Thoracic aorta (tissue), 2 donors: ENCODE data around the gene TPO. TPM values are rescaled to one million over a fixed set of nuclear protein-coding genes. Genes with fewer than 3 reads are reported as not detected.

Source experiments
- ATAC-seq: fragments of 150-250 bp; one replicate; pipeline ENCODE4 v1.8.0; 2017; ENCODE audit warnings: low read depth; ENCODE audit not compliant: insufficient number of reproducible peaks, low FRiP score
- DNase-seq: peaks from one replicate; pipeline ENCODE4 v3.0.0-alpha.2; 2020; ENCODE audit warnings: low spot score
- H3K27ac ChIP-seq, 2 donors: fragments of 200-600 bp; sonication (generic); 1 replicate in 1 of 2; 2 replicates in 1 of 2; pipeline ENCODE4 v1.5.1; 2016; ENCODE audit warnings: mild to moderate bottlenecking in 2 of 2, moderate library complexity in 2 of 2
- H3K27me3 ChIP-seq: fragments of 200-600 bp; sonication (generic); replicated peaks from 2 replicates; pipeline ENCODE4 v1.6.0; 2016; ENCODE audit warnings: mild to moderate bottlenecking; ENCODE audit not compliant: insufficient read depth
- H3K36me3 ChIP-seq: fragments of 200-600 bp; sonication (generic); one replicate; pipeline ENCODE4 v1.5.1; 2016
- H3K4me1 ChIP-seq, 2 donors: fragments of 200-600 bp; sonication (generic); 1 replicate in 1 of 2; 2 replicates in 1 of 2; pipeline versions ENCODE4 v1.5.1 to v1.6.0; 2016; ENCODE audit warnings: low read depth in 2 of 2, mild to moderate bottlenecking in 1 of 2; ENCODE audit not compliant: control insufficient read depth in 1 of 2
- H3K4me3 ChIP-seq: fragments of 200-600 bp; sonication (generic); 2 replicates; pipeline ENCODE4 v1.5.1; 2016; ENCODE audit warnings: mild to moderate bottlenecking
- H3K9me3 ChIP-seq: fragments of 200-600 bp; sonication (generic); 2 replicates; pipeline ENCODE4 v1.5.1; 2016
- total RNA-seq, 2 donors: library from RNA; depleted of rRNA; stranded (reverse); fragments of >200 nt; gene quantifications; one replicate each; pipeline versions ENCODE4 v1.1.0 to v1.2.3, GENCODE V29; 2016
- TF ChIP-seq, protein P1 (sequence below): fragments of 200-600 bp; sonication (generic); IDR thresholded peaks from one replicate; pipeline ENCODE4 v1.5.1; 2019; ENCODE audit warnings: antibody characterized with exemption

TPO gene
- total RNA-seq, 2 donors from 2014 or later, result 8.1 to 24.1 TPM

DNA sequence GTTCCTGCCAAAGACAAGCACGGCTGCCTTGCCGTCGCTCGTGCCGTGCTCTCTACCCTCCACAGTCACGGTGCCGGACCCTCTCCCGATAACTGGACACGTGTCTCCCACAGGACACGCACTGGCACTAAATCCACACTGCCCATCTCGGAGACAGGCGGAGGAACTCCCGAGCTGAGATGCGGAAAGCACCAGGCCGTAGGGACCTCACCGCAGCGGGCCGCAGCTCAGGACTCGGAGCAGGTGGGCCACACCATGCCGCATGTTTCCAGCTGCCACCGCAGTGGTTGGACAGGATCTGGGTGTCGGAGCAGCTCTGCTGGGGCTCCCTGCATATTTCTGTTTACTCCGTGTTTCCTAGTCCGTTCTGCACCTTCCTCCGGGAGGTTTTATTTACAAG is 127.2 kb downstream of the TPO start:
- no peaks in the 10 kb centered on the region for H3K4me1 ChIP-seq
- TF ChIP-seq, protein P1, sequence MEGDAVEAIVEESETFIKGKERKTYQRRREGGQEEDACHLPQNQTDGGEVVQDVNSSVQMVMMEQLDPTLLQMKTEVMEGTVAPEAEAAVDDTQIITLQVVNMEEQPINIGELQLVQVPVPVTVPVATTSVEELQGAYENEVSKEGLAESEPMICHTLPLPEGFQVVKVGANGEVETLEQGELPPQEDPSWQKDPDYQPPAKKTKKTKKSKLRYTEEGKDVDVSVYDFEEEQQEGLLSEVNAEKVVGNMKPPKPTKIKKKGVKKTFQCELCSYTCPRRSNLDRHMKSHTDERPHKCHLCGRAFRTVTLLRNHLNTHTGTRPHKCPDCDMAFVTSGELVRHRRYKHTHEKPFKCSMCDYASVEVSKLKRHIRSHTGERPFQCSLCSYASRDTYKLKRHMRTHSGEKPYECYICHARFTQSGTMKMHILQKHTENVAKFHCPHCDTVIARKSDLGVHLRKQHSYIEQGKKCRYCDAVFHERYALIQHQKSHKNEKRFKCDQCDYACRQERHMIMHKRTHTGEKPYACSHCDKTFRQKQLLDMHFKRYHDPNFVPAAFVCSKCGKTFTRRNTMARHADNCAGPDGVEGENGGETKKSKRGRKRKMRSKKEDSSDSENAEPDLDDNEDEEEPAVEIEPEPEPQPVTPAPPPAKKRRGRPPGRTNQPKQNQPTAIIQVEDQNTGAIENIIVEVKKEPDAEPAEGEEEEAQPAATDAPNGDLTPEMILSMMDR, result no peak
- no peaks in the 10 kb centered on the region for H3K27me3 ChIP-seq
- no peak overlapping the region for H3K27ac ChIP-seq
- ATAC-seq (no peak), DNase-seq (no peak)
- H3K9me3 ChIP-seq, result no peaks in the 10 kb centered on the region
- H3K36me3 ChIP-seq, result no peaks in the 10 kb centered on the region
- no peak overlapping the region for H3K4me3 ChIP-seq

DNA sequence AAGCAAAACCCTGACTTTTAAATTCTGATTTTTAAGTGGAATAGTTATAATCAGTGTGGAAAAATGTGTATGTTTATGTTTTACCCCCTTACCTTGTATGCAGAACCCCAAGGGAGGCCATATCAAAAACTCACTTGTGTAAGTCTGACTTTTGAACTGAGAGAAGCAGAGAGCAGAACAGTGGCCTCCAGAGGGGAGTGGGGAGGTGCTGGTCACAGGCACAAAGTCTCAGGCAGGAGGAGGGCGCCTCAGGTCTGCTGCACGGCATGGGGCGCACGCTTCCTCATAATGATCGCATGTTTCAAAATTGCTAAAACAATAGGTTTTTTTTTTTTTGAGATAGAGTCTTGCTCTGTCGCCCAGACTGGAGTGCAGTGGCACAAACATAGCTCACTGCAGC is 127.8 kb downstream of the TPO start:
- DNase-seq (no peak), ATAC-seq (no peak)
- H3K27ac ChIP-seq, result no peak overlapping the region
- no peaks in the 10 kb centered on the region for H3K27me3 ChIP-seq
- no peaks in the 10 kb centered on the region for H3K4me1 ChIP-seq
- TF ChIP-seq, protein P1, result no peak
- H3K9me3 ChIP-seq, result no peaks in the 10 kb centered on the region
- H3K4me3 ChIP-seq, result no peak overlapping the region
- no peaks in the 10 kb centered on the region for H3K36me3 ChIP-seq

DNA sequence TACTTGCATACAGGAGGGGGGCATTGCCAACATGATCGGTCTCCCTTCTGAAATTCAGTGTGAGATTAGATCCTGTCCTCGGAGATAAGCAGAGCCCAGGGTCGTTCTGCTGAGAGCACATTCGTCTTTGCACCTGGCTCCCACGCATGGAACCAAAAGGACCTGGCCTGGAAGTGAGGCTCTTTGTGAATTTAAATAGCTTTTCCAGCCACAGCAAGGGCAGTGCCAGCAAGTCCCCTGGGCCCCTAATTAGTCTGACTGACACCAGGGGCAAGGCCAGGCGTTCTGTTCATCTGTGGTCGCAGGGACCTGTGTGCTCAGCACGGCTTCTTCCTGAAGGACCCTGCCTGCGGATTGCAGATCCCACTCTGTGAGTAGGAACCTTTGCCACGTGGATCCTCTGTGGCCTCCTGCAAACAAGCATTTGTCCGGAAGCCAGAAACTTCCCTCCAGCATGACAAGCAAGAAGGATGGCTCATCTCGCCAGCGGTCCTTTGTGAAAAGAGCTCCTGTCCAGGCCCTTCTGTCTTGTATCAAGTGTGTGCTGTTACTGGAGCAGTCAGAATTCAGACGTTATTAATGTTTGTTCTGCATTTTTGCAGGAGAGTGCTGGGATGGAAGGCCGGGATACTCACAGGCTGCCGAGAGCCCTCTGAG is 128.7 kb downstream of the TPO start:
- Histone ChIP-seq H3K4me1 (no peaks in the 10 kb centered on the region), H3K4me3 (no peak overlapping the region), H3K36me3 (no peaks in the 10 kb centered on the region), H3K27me3 (no peaks in the 10 kb centered on the region), H3K27ac (no peak overlapping the region), H3K9me3 (no peaks in the 10 kb centered on the region)
- ATAC-seq (no peak), DNase-seq (no peak)
- TF ChIP-seq, protein P1, result no peak

DNA sequence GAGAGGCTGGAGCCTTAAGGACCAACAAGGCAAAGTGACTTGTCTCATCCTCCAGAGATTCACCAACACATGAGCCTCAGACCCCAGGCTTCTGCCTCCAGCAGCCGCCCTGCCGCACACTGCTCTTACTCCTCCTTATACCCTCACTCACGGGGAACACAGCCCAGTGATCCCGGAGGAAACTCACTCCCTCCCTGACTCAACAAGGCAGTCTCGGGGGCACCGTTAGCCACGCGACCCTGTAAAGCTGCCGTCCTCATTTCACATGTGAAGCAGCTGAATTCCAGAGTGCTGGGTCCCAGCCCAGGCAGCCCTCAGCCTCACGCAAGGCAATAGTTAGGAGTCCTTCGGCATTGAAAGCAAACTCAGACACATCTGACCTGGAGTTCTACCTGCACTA is 129.7 kb downstream of the TPO start:
- DNase-seq (no peak), ATAC-seq (no peak)
- H3K9me3 ChIP-seq, result no peaks in the 10 kb centered on the region
- H3K4me3 ChIP-seq, result no peak overlapping the region
- TF ChIP-seq, protein P1, result no peak
- H3K27me3 ChIP-seq, result no peaks in the 10 kb centered on the region
- H3K4me1 ChIP-seq, result no peaks in the 10 kb centered on the region
- H3K27ac ChIP-seq, result no peak overlapping the region
- no peaks in the 10 kb centered on the region for H3K36me3 ChIP-seq

DNA sequence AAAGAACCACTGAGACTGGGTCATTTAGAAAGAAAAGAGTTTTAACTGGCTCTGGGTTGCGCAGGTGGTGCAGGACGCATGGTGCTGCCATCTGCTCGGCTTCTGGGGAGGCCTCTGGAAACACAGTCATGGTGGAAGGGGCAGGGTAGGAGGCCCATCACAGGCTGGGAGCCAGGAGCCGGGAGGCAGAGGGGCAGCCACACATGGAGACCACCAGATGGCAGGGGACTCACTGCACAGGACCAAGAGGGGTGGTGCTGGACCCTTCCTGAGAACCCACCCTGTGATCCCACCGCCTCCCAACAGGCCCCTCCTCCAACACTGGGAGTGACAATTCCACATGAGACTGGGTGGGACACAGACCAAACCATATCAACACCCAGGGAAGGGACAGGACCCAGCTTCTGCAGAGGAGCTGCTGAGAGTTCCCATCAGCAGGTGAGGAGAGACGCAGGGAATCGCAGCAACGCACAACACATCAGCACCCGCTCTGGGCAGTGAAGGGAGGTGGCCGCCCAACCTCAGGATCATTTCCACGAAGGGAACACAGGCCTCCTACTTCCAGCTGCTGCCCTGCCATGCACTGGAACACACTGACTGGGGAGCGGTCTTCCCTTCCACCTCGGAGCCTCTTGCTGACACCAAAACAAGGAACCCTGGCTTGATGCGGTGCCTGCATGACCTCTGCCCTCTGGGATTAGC is 130.7 kb downstream of the TPO start:
- ATAC-seq, result no peak

More for the DNA sequence above, 130.7 kb downstream of the TPO start:
- Histone ChIP-seq H3K36me3 (no peaks in the 10 kb centered on the region), H3K9me3 (no peaks in the 10 kb centered on the region), H3K4me3 (no peak overlapping the region), H3K27me3 (no peaks in the 10 kb centered on the region), H3K27ac (no peak overlapping the region), H3K4me1 (no peaks in the 10 kb centered on the region)
- TF ChIP-seq, protein P1, result no peak
- no peak for DNase-seq
